ENCODE results near the gene SPTBN1. TPM values are rescaled to one million over a fixed set of nuclear protein-coding genes. Genes with fewer than 3 reads are reported as not detected.
A peak's percentile ranks its signal among the peaks of the same experiment; 100 is the strongest.
"Not testable (repeated sequence)": the region's sequence is repeated elsewhere in the genome, so short reads cannot be mapped to it uniquely, and the experiment has no call there.

SPTBN1 gene
- total RNA-seq, 1 donor from 2014 or later = 983 TPM

GRCh38 chr2:54524226-54524991, 68.3 kb downstream of the SPTBN1 start:
- Mint-ChIP-seq H3K4me3 (ENCODE audit: unreplicated experiment) (peak overlapping the region; percentile 6), H3K27me3 (ENCODE audit: unreplicated experiment) (peaks cover 10% of the 10 kb centered on the region), H3K9me3 (ENCODE audit: unreplicated experiment) (no peaks in the 10 kb centered on the region), H3K27ac (ENCODE audit: unreplicated experiment) (peak overlapping the region; percentile 21), H3K4me1 (ENCODE audit: unreplicated experiment) (peaks cover 43% of the 10 kb centered on the region), H3K36me3 (ENCODE audit: low read depth, unreplicated experiment) (peaks cover 52% of the 10 kb centered on the region)
- TF ChIP-seq CTCF (IDR thresholded peaks at IDR 0.05; ENCODE audit: unreplicated experiment) = no peak
- DNase-seq (ENCODE audit: low spot score) = no peak

GRCh38 chr2:54525321-54525720, 69.2 kb downstream of the SPTBN1 start:
- no peak overlapping the region for H3K4me3 Mint-ChIP-seq (ENCODE audit: unreplicated experiment)
- peaks cover 53% of the 10 kb centered on the region for H3K36me3 Mint-ChIP-seq (ENCODE audit: low read depth, unreplicated experiment)
- H3K4me1 Mint-ChIP-seq (ENCODE audit: unreplicated experiment) = peaks cover 40% of the 10 kb centered on the region
- H3K27me3 Mint-ChIP-seq (ENCODE audit: unreplicated experiment) = peaks cover 10% of the 10 kb centered on the region
- H3K27ac Mint-ChIP-seq (ENCODE audit: unreplicated experiment) = no peak overlapping the region
- H3K9me3 Mint-ChIP-seq (ENCODE audit: unreplicated experiment) = no peaks in the 10 kb centered on the region
- TF ChIP-seq CTCF (IDR thresholded peaks at IDR 0.05; ENCODE audit: unreplicated experiment) = no peak
- no peak for DNase-seq (ENCODE audit: low spot score)

- H3K4me1 Mint-ChIP-seq (ENCODE audit: unreplicated experiment) = peaks cover 46% of the 10 kb centered on the region
- no peak for DNase-seq (ENCODE audit: low spot score)
- no peak overlapping the region for H3K27ac Mint-ChIP-seq (ENCODE audit: unreplicated experiment)
Observed at GRCh38 chr2:54526226-54526879, 70.2 kb downstream of the SPTBN1 start.

GRCh38 chr2:54528311-54528955, 72.3 kb downstream of the SPTBN1 start:
- H3K9me3 Mint-ChIP-seq (ENCODE audit: unreplicated experiment) = no peaks in the 10 kb centered on the region
- DNase-seq (ENCODE audit: low spot score) = no peak
- H3K4me1 Mint-ChIP-seq (ENCODE audit: unreplicated experiment) = peaks cover 39% of the 10 kb centered on the region
- H3K27ac Mint-ChIP-seq (ENCODE audit: unreplicated experiment) = peak overlapping the region; percentile 45
- no peak overlapping the region for H3K4me3 Mint-ChIP-seq (ENCODE audit: unreplicated experiment)
- peaks cover 9% of the 10 kb centered on the region for H3K27me3 Mint-ChIP-seq (ENCODE audit: unreplicated experiment)
- TF ChIP-seq CTCF (IDR thresholded peaks at IDR 0.05; ENCODE audit: unreplicated experiment) = no peak
- H3K36me3 Mint-ChIP-seq (ENCODE audit: low read depth, unreplicated experiment) = peaks cover 65% of the 10 kb centered on the region

More at GRCh38 chr2:54526226-54526879, 70.2 kb downstream of the SPTBN1 start:
- H3K9me3 Mint-ChIP-seq (ENCODE audit: unreplicated experiment) = no peaks in the 10 kb centered on the region
- no peak for TF ChIP-seq CTCF (IDR thresholded peaks at IDR 0.05; ENCODE audit: unreplicated experiment)
- H3K27me3 Mint-ChIP-seq (ENCODE audit: unreplicated experiment) = peaks cover 7% of the 10 kb centered on the region
- peaks cover 52% of the 10 kb centered on the region for H3K36me3 Mint-ChIP-seq (ENCODE audit: low read depth, unreplicated experiment)
- no peak overlapping the region for H3K4me3 Mint-ChIP-seq (ENCODE audit: unreplicated experiment)

- not testable (repeated sequence) for DNase-seq (ENCODE audit: low spot score); H3K27me3 Mint-ChIP-seq (ENCODE audit: unreplicated experiment); H3K27ac Mint-ChIP-seq (ENCODE audit: unreplicated experiment); H3K9me3 Mint-ChIP-seq (ENCODE audit: unreplicated experiment)
- Mint-ChIP-seq H3K4me3 (ENCODE audit: unreplicated experiment) (peak overlapping the region; percentile 13), H3K36me3 (ENCODE audit: low read depth, unreplicated experiment) (peaks cover 72% of the 10 kb centered on the region), H3K4me1 (ENCODE audit: unreplicated experiment) (peaks cover 35% of the 10 kb centered on the region)
Observed at GRCh38 chr2:54529518-54529917, 73.4 kb downstream of the SPTBN1 start.

Data from endothelial cell (in vitro differentiated cells).